NT2/D1 (cell line): ENCODE results near the gene HOMER1.

Source experiments
- SUZ12 ChIP-seq: IDR thresholded peaks from 2 replicates; pipeline ENCODE4 v1.6.1; 2011; ENCODE audit not compliant: insufficient read length, insufficient read depth; ENCODE audit errors: extremely low read depth
- YY1 ChIP-seq: IDR thresholded peaks from 2 replicates; pipeline ENCODE4 v1.6.1; 2011; ENCODE audit not compliant: insufficient read length, insufficient read depth
- ZNF274 ChIP-seq: IDR thresholded peaks from 2 replicates; pipeline ENCODE4 v1.6.1; 2011; ENCODE audit warnings: mild to moderate bottlenecking, low read depth, low read length

- TF ChIP-seq YY1 (no peak), ZNF274 (no peak), SUZ12 (no peak)
Measured at GRCh38 chr5:79484731-79485130, 29.2 kb downstream of the HOMER1 start.
